Measurements from ENCODE around the gene ATP6V1A.
A peak's percentile ranks its signal among the peaks of the same experiment; 100 is the strongest.

The ATP6V1A gene

GRCh38 chr3:113775516-113775915, 28.7 kb downstream of the ATP6V1A start:
- no peak for TF ChIP-seq CTCF (IDR thresholded peaks at IDR 0.05; ENCODE audit: borderline replicate concordance, control extremely low read depth, extremely low read depth, insufficient read depth, missing control alignments)
- no peak for DNase-seq (ENCODE audit: low spot score)
- in situ Hi-C loops (cut with MboI; ENCODE audit: low sequenced_read_pairs, unreplicated experiment), result no loop called here

GRCh38 chr3:113776564-113776963, 29.7 kb downstream of the ATP6V1A start:
- in situ Hi-C loops (cut with MboI; ENCODE audit: low sequenced_read_pairs, unreplicated experiment), result no loop called here
- no peak for TF ChIP-seq CTCF (IDR thresholded peaks at IDR 0.05; ENCODE audit: borderline replicate concordance, control extremely low read depth, extremely low read depth, insufficient read depth, missing control alignments)
- no peak for DNase-seq (ENCODE audit: low spot score)

- TF ChIP-seq CTCF (IDR thresholded peaks at IDR 0.05; ENCODE audit: borderline replicate concordance, control extremely low read depth, extremely low read depth, insufficient read depth, missing control alignments), result no peak
- in situ Hi-C loops (cut with MboI; ENCODE audit: low sequenced_read_pairs, unreplicated experiment), result no loop called here
- peak; percentile 65 for DNase-seq (ENCODE audit: low spot score)
Measured at GRCh38 chr3:113783463-113783862, 36.6 kb downstream of the ATP6V1A start.

- TF ChIP-seq CTCF (IDR thresholded peaks at IDR 0.05; ENCODE audit: borderline replicate concordance, control extremely low read depth, extremely low read depth, insufficient read depth, missing control alignments), result no peak
- in situ Hi-C loops (cut with MboI; ENCODE audit: low sequenced_read_pairs, unreplicated experiment), result no loop called here
- DNase-seq (ENCODE audit: low spot score), result no peak
Measured at GRCh38 chr3:113783980-113784379, 37.1 kb downstream of the ATP6V1A start.

GRCh38 chr3:113791381-113791780, 44.5 kb downstream of the ATP6V1A start:
- DNase-seq (ENCODE audit: low spot score), result no peak
- in situ Hi-C loops (cut with MboI; ENCODE audit: low sequenced_read_pairs, unreplicated experiment), result no loop called here
- no peak for TF ChIP-seq CTCF (IDR thresholded peaks at IDR 0.05; ENCODE audit: borderline replicate concordance, control extremely low read depth, extremely low read depth, insufficient read depth, missing control alignments)

GRCh38 chr3:113794526-113794925, 47.7 kb downstream of the ATP6V1A start:
- no peak for DNase-seq (ENCODE audit: low spot score)
- TF ChIP-seq CTCF (IDR thresholded peaks at IDR 0.05; ENCODE audit: borderline replicate concordance, control extremely low read depth, extremely low read depth, insufficient read depth, missing control alignments), result no peak

GRCh38 chr3:113795693-113796092, 48.9 kb downstream of the ATP6V1A start:
- TF ChIP-seq CTCF (IDR thresholded peaks at IDR 0.05; ENCODE audit: borderline replicate concordance, control extremely low read depth, extremely low read depth, insufficient read depth, missing control alignments), result no peak

More at GRCh38 chr3:113794526-113794925, 47.7 kb downstream of the ATP6V1A start:
- in situ Hi-C loops (cut with MboI; ENCODE audit: low sequenced_read_pairs, unreplicated experiment), result no loop called here

More at GRCh38 chr3:113795693-113796092, 48.9 kb downstream of the ATP6V1A start:
- in situ Hi-C loops (cut with MboI; ENCODE audit: low sequenced_read_pairs, unreplicated experiment), result no loop called here
- DNase-seq (ENCODE audit: low spot score), result no peak
